Effector memory CD4-positive, alpha-beta T cell (primary cell): ENCODE data around the gene CMTM4.
"Not testable (repeated sequence)": the region's sequence is repeated elsewhere in the genome, so short reads cannot be mapped to it uniquely, and the experiment has no call there.

ENCODE experiments used
- DNase-seq, 3 donors: peaks; one replicate each; pipeline ENCODE4 v3.0.0-alpha.2; 2020
- H3K27ac ChIP-seq: 2 replicates; pipeline ENCODE4 v1.7.0; 2013; ENCODE audit warnings: mild to moderate bottlenecking, low read length, moderate library complexity; ENCODE audit not compliant: insufficient read depth, poor library complexity, severe bottlenecking
- H3K27me3 ChIP-seq: replicated peaks from 2 replicates; pipeline ENCODE4 v1.7.0; 2013; ENCODE audit warnings: mild to moderate bottlenecking, low read length; ENCODE audit not compliant: insufficient read depth, control insufficient read depth, poor library complexity, severe bottlenecking
- H3K36me3 ChIP-seq: 2 replicates; pipeline ENCODE4 v1.7.0; 2013; ENCODE audit warnings: mild to moderate bottlenecking, low read length, moderate library complexity; ENCODE audit not compliant: control insufficient read depth, insufficient read depth
- H3K4me1 ChIP-seq: 2 replicates; pipeline ENCODE4 v1.7.0; 2013; ENCODE audit warnings: low read length, mild to moderate bottlenecking; ENCODE audit not compliant: control insufficient read depth, insufficient read depth, poor library complexity, severe bottlenecking
- H3K4me3 ChIP-seq: 2 replicates; pipeline ENCODE4 v1.7.0; 2013; ENCODE audit warnings: low read length, low read depth, mild to moderate bottlenecking; ENCODE audit not compliant: insufficient read depth, poor library complexity, severe bottlenecking
- H3K9me3 ChIP-seq: 2 replicates; pipeline ENCODE4 v1.7.0; 2013; ENCODE audit warnings: mild to moderate bottlenecking, low read length, moderate library complexity; ENCODE audit not compliant: control insufficient read depth

Gene CMTM4

DNA sequence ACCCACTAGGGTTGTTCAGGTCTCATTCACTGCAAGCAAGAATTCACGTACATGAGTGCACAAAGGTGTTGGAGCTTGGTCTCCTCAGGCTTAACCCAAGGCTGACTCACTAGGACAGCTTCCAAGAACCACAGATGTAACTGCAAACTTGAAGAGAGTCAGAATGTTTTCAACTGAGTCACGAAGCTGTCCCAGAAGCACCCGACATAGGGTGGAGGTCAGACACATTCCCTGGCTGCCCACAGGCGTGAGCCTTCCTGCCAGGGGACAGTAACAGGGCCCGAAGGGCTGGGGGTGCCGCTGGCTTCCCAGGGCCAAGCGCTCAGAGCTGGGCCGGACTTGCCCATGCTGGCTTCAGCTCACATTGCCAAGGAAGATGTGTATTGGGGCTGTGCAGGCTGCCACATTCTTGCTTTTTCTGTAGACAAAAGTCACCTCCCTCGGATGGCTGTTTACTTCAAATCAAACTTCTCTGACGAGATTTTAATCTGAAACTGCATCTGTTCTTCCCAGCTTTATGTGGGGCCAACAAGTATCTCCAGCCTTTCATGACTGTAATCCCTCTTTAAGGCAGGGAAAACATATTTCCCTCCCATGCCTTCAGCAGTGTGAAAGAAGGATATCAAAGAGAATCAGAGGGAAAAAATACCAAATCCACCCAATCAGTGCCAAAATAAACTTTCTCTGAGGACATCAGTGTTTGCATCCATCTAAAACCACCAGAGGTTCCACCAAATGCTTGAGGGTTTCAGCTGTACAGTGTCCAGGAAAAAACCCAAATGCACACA lies 77.8 kb downstream of the CMTM4 start:
- DNase-seq = no peak
- Histone ChIP-seq H3K36me3 (no peaks in the 10 kb centered on the region), H3K27ac (no peak overlapping the region), H3K9me3 (no peaks in the 10 kb centered on the region), H3K4me1 (no peaks in the 10 kb centered on the region), H3K4me3 (no peak overlapping the region), H3K27me3 (no peaks in the 10 kb centered on the region)

DNA sequence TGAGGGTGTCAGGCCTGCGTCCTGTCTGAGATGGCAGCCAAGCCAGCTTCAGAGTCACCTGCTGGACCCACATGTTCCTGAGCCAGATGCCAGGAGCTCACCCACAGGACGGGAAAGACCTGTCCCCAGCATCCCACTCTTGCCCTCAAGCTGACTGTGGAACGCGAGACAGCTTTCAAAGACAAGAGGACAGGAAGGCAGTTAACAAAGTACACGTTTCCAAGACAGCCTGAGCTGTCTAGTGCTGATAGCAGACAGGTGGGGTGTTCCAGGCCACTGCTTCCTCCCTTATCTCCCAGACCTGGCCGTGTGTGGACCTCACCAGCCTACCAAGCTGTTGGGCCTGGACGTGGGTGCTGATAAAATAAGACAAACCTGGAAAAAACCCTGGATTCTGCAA lies 78.8 kb downstream of the CMTM4 start:
- no peak for DNase-seq

DNA sequence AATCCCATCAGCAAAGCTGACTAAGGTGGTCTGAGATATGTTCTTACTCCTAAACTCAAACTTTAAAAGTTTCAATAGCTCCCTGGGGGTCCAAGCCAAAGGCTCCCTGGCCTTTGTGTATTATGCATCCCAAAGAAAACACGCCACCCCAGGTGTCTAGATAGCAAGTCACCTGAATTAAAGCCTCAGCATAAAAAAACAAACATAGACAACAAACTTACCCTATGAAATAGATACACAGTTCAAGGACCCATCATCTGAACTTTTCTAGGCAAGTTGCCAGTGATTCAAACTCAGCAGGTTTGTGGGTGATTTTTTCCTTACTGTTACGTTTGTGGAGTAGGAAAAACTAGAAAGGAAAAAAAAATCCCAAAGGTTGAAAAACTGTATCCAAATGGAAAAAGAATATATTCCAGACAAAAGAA lies 79.5 kb downstream of the CMTM4 start:
- no peaks in the 10 kb centered on the region for H3K27me3 ChIP-seq
- H3K27ac ChIP-seq = no peak overlapping the region
- no peaks in the 10 kb centered on the region for H3K9me3 ChIP-seq
- H3K36me3 ChIP-seq = peaks cover 14% of the 10 kb centered on the region
- H3K4me3 ChIP-seq = no peak overlapping the region
- H3K4me1 ChIP-seq = no peaks in the 10 kb centered on the region
- DNase-seq = no peak

More for the DNA sequence above, 78.8 kb downstream of the CMTM4 start:
- Histone ChIP-seq H3K36me3 (peaks cover 9% of the 10 kb centered on the region), H3K4me1 (no peaks in the 10 kb centered on the region), H3K27ac (no peak overlapping the region), H3K4me3 (no peak overlapping the region), H3K27me3 (no peaks in the 10 kb centered on the region), H3K9me3 (no peaks in the 10 kb centered on the region)

DNA sequence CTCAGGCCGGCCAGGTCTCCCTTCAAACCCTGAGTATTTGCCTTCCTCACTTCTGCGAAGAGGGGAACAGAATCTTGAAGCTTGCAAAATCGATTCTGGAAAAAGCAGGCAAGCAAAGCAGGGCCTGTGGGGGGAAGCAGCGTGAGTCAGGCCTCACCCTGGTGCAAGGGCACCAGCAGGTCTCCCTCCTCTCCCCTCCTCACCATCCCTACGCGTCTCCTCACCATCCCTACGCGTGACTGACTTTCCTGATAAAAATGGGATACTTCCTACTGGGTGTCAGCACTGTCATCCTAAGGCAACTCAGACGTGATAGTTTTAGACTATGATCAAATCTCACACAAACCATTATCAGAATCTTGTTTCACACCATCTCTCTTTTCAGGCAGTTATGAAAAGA lies 80.0 kb downstream of the CMTM4 start:
- Histone ChIP-seq H3K27me3 (no peaks in the 10 kb centered on the region), H3K4me3 (no peak overlapping the region), H3K4me1 (no peaks in the 10 kb centered on the region), H3K27ac (no peak overlapping the region), H3K9me3 (no peaks in the 10 kb centered on the region), H3K36me3 (peaks cover 18% of the 10 kb centered on the region)
- DNase-seq = no peak

DNA sequence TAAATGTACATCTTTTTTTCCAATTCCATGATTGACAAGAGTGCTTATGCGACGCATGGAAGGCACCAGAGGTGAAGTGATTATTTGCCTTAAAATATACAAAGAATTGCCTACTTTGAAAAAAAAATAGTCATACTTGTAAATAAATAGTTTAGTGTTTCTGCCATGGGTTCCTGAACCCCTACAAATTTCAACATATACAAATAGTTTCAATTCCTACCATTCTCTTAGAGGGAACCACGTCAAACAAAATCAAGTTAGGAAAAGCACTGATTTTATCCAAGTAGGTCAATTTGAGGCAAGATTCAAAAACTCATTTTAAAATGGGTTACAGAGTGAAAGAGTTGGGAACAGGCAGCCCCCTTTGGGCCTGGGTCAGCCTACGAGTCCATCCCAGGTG lies 80.4 kb downstream of the CMTM4 start:
- H3K27ac ChIP-seq = no peak overlapping the region
- H3K9me3 ChIP-seq = no peaks in the 10 kb centered on the region
- peaks cover 22% of the 10 kb centered on the region for H3K36me3 ChIP-seq
- no peak overlapping the region for H3K4me3 ChIP-seq
- DNase-seq = no peak
- no peaks in the 10 kb centered on the region for H3K27me3 ChIP-seq
- no peaks in the 10 kb centered on the region for H3K4me1 ChIP-seq

DNA sequence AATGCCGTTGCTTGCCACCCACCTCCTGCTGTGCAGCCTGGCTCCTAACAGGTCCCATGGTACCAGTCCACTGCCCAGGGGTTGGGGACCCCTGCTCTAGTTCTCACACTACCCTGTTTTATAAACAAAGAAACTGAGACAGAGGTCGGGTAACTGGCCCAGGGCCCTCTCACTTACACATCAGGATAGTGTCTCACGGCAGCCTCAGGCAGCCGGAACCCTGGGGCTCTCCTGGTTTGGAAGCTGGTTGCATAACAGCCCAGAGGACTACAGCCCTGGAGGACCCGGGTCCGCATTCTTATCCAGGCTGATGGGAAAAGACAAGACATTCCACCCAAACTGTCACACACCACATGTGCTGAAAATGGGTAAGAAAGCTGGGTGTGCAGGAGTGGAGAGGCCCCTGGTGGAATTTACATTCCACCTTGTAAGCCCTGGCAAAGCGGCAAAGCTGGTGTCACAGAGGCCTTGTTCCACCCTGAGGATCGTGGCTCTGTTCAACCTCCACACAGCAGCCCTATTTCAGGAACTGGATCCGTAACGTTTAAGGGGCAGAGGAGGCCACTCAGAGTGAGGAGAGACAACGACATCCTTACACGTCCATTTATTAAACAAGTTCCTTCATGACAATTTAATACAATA lies 82.3 kb downstream of the CMTM4 start:
- Histone ChIP-seq H3K4me1 (no peaks in the 10 kb centered on the region), H3K36me3 (peaks cover 39% of the 10 kb centered on the region)
- no peak for DNase-seq

DNA sequence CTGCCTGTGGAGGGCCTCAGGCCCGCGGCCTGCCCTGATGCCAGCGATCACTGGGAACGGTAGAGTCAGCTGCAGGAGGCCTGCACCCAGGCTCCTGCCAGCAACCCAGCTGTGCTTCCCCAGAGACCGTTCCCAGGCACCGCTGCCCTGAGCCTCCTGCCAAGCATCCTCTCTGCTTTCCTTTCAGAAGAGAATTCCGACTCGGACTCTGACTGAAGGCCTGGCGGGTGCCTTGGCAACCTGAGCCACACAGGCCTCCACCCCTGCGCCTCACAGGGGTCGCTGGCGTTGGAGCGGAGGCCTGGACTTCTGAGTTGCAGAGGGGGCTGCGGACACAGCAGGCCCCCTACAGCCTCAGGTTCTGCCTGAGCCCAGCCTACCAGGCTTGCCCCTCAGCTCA lies 84.1 kb downstream of the CMTM4 start:
- Histone ChIP-seq H3K36me3 (peaks cover 44% of the 10 kb centered on the region), H3K4me1 (peaks cover 8% of the 10 kb centered on the region), H3K27ac (no peak overlapping the region), H3K9me3 (no peaks in the 10 kb centered on the region), H3K27me3 (no peaks in the 10 kb centered on the region), H3K4me3 (no peak overlapping the region)
- DNase-seq = no peak

More for the DNA sequence above, 82.3 kb downstream of the CMTM4 start:
- Histone ChIP-seq H3K9me3 (no peaks in the 10 kb centered on the region), H3K27ac (no peak overlapping the region), H3K4me3 (no peak overlapping the region), H3K27me3 (no peaks in the 10 kb centered on the region)

DNA sequence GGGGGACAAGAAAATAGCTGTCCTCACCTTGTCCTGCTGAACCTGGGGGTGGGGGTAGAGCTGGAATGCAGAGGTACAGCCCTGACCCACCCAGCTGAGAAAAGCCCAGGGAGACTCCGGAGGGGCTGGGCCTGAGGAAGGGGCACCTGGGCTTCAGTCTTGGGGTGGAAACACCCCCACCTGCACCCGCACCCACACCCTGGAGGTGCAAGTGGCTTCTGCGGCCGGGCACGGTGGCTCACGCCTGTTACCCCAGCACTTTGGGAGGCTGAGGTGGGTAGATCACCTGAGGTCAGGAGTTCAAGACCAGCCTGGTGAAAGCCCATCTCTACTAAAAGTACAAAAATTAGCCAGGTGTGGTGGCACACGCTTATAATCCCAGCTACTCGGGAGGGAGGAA lies 84.6 kb downstream of the CMTM4 start:
- H3K36me3 ChIP-seq = peaks cover 44% of the 10 kb centered on the region
- H3K9me3 ChIP-seq, DNase-seq, H3K4me1 ChIP-seq, H3K27me3 ChIP-seq, H3K4me3 ChIP-seq, H3K27ac ChIP-seq: not testable (repeated sequence)

DNA sequence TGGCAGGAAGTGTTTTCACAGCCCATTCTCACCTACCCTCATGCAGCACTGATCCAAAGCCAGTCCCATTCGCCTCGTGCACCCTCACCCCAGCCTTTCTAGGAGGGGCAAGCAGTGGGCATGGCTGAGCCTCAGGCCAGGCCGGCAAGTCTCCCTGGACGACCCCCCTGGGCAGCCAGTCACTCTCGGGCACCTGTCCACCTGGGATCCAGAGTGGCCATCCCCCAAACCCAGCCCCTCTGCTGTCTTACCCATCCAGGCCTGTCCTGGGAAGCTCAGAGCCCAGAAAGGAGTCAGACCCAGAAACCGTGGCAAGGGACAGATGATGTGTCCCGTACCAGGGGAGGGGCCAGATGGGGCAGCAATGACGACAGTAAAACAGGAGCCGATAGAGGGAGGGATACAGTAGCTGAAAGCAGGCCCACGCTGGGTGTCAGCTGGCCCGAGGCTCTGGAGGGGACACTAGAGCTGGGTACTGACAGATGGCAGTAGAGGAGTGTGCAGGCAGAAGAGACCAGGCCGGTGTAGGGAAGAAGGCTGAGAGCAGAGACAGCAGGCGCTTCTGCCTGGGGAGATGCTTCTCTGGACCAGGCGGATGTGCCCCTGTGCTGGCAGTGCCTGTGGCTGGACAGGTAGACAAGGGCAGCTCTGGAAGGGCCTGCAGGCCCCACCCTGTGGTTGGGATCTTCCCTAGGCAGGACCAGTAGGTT lies 86.3 kb downstream of the CMTM4 start:
- Histone ChIP-seq H3K4me3 (no peak overlapping the region), H3K4me1 (peaks cover 20% of the 10 kb centered on the region), H3K36me3 (peaks cover 44% of the 10 kb centered on the region), H3K27ac (no peak overlapping the region), H3K9me3 (no peaks in the 10 kb centered on the region), H3K27me3 (no peaks in the 10 kb centered on the region)
- DNase-seq = no peak

DNA sequence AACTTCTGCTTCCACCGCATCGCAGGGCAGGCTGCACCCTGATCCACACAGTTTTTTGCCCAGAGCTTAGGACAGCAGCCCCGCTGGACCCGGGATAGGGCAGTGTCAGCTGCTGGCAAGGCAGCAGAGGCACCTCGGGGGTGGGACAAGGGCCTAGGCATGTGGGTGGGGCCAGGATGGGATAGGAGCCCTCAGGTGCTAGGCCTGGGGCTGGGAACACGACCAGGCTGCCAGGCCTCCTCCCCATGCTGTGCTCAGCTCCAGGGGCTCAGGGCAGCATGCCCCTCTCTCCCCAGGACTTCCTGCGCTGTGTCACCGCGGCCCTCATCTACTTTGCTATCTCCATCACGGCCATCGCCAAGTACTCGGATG lies 87.4 kb downstream of the CMTM4 start:
- DNase-seq = no peak
- H3K36me3 ChIP-seq = peaks cover 44% of the 10 kb centered on the region
- H3K4me3 ChIP-seq = no peak overlapping the region
- H3K27ac ChIP-seq = no peak overlapping the region
- no peaks in the 10 kb centered on the region for H3K27me3 ChIP-seq
- H3K4me1 ChIP-seq = peaks cover 20% of the 10 kb centered on the region
- H3K9me3 ChIP-seq = no peaks in the 10 kb centered on the region
